ENCODE data around the gene MOB1B. TPM values are rescaled to one million over a fixed set of nuclear protein-coding genes. Genes with fewer than 3 reads are reported as not detected.

Gene MOB1B
- total and polyA plus RNA-seq, 10 of the 15 experiments (the other 5 are each of a cell fraction or from before 2014, with no cell fraction given): 1.9 to 11.4 (median 6.1) TPM

DNA sequence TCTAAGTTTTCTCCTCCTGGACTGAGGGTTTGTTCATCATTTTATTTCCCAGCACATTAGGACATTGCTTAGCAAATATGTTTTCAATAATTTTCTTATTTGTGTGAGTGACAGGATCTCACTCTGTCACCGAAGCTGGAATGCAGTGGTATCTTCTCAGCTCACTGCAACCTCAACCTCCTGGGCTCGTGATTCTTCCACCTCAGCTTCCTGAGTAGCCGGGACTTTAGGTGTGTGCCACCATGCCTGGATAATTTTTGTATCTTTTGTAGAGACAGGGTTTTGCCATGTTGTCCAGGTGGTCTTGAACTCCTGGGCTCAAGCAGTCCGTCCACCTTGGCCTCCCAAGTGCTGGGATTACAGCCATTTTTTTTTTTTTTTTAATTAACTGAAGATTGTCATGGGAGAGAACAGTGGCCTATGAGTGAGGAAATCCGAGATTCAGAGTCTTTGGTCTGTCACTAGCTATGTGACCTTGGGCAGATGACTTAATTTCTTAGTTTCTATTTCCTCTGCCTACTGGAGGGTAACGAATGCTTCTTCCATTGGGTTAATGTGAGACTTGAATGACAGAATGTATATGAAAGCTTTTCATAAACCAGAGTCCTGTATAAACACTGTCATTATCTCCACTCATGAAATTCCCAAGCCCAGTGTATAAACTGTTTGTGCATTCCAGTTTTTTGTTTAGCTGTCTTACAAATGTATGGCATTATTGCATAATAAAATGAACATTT lies 23.9 kb downstream of the MOB1B start (continued):
- TF ChIP-seq, protein P1, sequence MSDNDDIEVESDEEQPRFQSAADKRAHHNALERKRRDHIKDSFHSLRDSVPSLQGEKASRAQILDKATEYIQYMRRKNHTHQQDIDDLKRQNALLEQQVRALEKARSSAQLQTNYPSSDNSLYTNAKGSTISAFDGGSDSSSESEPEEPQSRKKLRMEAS (IDR thresholded peaks at IDR 0.05; ENCODE audit: low read depth, low read length): no peak
- TF ChIP-seq POLR2AphosphoS2 (IDR thresholded peaks at IDR 0.05; ENCODE audit: low read depth, low read length) (no peak), ZNF384 (IDR thresholded peaks at IDR 0.05; ENCODE audit: borderline replicate concordance, low read depth, low read length) (peak; percentile 32; the same call in 1 of the 2 replicates), MEF2A (IDR thresholded peaks at IDR 0.05; ENCODE audit: insufficient read depth, low read depth, low read length) (0 out of 2 replicates have a peak, but pooled peaks have one; percentile 17), YY1 (IDR thresholded peaks at IDR 0.05; ENCODE audit: low read depth, low read length) (peak; percentile 63; the same call in 1 of the 2 replicates), SP1 (IDR thresholded peaks at IDR 0.05; ENCODE audit: low read depth, low read length) (no peak), POU2F2 (IDR thresholded peaks at IDR 0.05; ENCODE audit: borderline replicate concordance, low read depth, low read length) (no peak), NRF1 (conservative IDR thresholded peaks at IDR 0.05; ENCODE audit: low read depth, low read length) (no peak), MTA3 (IDR thresholded peaks at IDR 0.05; ENCODE audit: borderline replicate concordance, low read length) (0 out of 2 replicates have a peak, but pooled peaks have one; percentile 46), ZNF207 (IDR thresholded peaks at IDR 0.05; ENCODE audit: borderline replicate concordance) (no peak), BMI1 (IDR thresholded peaks at IDR 0.05; ENCODE audit: borderline replicate concordance) (no peak), NBN (IDR thresholded peaks at IDR 0.05) (no peak), ZNF622 (IDR thresholded peaks at IDR 0.05) (no peak), JUNB (IDR thresholded peaks at IDR 0.05) (peak; percentile 21; the same call in 1 of the 2 replicates), NFIC (IDR thresholded peaks at IDR 0.05; ENCODE audit: low read depth, low read length) (peak; percentile 72), CEBPB (IDR thresholded peaks at IDR 0.05; ENCODE audit: borderline replicate concordance in 1 of 2, low read depth in 2 of 2, low read length in 2 of 2) (no peak), ASH2L (IDR thresholded peaks at IDR 0.05; ENCODE audit: borderline replicate concordance, low read depth) (no peak), GATAD2B (conservative IDR thresholded peaks at IDR 0.05; ENCODE audit: low read depth) (no peak), ESRRA (IDR thresholded peaks at IDR 0.05; ENCODE audit: low read length) (peak; percentile 65; the same call in 1 of the 2 replicates)
- TF ChIP-seq, protein P2, sequence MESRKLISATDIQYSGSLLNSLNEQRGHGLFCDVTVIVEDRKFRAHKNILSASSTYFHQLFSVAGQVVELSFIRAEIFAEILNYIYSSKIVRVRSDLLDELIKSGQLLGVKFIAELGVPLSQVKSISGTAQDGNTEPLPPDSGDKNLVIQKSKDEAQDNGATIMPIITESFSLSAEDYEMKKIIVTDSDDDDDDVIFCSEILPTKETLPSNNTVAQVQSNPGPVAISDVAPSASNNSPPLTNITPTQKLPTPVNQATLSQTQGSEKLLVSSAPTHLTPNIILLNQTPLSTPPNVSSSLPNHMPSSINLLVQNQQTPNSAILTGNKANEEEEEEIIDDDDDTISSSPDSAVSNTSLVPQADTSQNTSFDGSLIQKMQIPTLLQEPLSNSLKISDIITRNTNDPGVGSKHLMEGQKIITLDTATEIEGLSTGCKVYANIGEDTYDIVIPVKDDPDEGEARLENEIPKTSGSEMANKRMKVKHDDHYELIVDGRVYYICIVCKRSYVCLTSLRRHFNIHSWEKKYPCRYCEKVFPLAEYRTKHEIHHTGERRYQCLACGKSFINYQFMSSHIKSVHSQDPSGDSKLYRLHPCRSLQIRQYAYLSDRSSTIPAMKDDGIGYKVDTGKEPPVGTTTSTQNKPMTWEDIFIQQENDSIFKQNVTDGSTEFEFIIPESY (IDR thresholded peaks at IDR 0.05): no peak
- TF ChIP-seq, protein P3, sequence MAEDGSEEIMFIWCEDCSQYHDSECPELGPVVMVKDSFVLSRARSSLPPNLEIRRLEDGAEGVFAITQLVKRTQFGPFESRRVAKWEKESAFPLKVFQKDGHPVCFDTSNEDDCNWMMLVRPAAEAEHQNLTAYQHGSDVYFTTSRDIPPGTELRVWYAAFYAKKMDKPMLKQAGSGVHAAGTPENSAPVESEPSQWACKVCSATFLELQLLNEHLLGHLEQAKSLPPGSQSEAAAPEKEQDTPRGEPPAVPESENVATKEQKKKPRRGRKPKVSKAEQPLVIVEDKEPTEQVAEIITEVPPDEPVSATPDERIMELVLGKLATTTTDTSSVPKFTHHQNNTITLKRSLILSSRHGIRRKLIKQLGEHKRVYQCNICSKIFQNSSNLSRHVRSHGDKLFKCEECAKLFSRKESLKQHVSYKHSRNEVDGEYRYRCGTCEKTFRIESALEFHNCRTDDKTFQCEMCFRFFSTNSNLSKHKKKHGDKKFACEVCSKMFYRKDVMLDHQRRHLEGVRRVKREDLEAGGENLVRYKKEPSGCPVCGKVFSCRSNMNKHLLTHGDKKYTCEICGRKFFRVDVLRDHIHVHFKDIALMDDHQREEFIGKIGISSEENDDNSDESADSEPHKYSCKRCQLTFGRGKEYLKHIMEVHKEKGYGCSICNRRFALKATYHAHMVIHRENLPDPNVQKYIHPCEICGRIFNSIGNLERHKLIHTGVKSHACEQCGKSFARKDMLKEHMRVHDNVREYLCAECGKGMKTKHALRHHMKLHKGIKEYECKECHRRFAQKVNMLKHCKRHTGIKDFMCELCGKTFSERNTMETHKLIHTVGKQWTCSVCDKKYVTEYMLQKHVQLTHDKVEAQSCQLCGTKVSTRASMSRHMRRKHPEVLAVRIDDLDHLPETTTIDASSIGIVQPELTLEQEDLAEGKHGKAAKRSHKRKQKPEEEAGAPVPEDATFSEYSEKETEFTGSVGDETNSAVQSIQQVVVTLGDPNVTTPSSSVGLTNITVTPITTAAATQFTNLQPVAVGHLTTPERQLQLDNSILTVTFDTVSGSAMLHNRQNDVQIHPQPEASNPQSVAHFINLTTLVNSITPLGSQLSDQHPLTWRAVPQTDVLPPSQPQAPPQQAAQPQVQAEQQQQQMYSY (CRISPR knock-in tag; IDR thresholded peaks at IDR 0.05): no peak
- TF ChIP-seq, protein P4, sequence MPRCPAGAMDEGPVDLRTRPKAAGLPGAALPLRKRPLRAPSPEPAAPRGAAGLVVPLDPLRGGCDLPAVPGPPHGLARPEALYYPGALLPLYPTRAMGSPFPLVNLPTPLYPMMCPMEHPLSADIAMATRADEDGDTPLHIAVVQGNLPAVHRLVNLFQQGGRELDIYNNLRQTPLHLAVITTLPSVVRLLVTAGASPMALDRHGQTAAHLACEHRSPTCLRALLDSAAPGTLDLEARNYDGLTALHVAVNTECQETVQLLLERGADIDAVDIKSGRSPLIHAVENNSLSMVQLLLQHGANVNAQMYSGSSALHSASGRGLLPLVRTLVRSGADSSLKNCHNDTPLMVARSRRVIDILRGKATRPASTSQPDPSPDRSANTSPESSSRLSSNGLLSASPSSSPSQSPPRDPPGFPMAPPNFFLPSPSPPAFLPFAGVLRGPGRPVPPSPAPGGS (IDR thresholded peaks at IDR 0.05; ENCODE audit: borderline replicate concordance, insufficient read depth, low read depth, low read length, poor library complexity, severe bottlenecking): no peak
- TF ChIP-seq, protein P5, sequence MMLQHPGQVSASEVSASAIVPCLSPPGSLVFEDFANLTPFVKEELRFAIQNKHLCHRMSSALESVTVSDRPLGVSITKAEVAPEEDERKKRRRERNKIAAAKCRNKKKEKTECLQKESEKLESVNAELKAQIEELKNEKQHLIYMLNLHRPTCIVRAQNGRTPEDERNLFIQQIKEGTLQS (IDR thresholded peaks at IDR 0.05; ENCODE audit: borderline replicate concordance, extremely low read depth, low read depth, low read length): no peak
